ENCODE measurements around the gene TXNRD2. TPM values are rescaled to one million over a fixed set of nuclear protein-coding genes. Genes with fewer than 3 reads are reported as not detected.

Gene TXNRD2
- total RNA-seq, 4 donors from 2014 or later = 12.1 to 28.9 (median 21.6) TPM

- WGBS, 2 donors (ENCODE audit: low coverage in 1 of 2) = 84 to 96% methylated on average over 2 of the region's 2 CpGs
- no peaks in the 10 kb centered on the region for H3K27me3 ChIP-seq
- H3K9me3 ChIP-seq = no peaks in the 10 kb centered on the region
- no peak for TF ChIP-seq POLR2A (IDR thresholded peaks at IDR 0.05)
- TF ChIP-seq, protein P1, sequence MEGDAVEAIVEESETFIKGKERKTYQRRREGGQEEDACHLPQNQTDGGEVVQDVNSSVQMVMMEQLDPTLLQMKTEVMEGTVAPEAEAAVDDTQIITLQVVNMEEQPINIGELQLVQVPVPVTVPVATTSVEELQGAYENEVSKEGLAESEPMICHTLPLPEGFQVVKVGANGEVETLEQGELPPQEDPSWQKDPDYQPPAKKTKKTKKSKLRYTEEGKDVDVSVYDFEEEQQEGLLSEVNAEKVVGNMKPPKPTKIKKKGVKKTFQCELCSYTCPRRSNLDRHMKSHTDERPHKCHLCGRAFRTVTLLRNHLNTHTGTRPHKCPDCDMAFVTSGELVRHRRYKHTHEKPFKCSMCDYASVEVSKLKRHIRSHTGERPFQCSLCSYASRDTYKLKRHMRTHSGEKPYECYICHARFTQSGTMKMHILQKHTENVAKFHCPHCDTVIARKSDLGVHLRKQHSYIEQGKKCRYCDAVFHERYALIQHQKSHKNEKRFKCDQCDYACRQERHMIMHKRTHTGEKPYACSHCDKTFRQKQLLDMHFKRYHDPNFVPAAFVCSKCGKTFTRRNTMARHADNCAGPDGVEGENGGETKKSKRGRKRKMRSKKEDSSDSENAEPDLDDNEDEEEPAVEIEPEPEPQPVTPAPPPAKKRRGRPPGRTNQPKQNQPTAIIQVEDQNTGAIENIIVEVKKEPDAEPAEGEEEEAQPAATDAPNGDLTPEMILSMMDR (IDR thresholded peaks at IDR 0.05) = no peak
- no peak for TF ChIP-seq EP300 (IDR thresholded peaks at IDR 0.05; ENCODE audit: low read depth)
- TF ChIP-seq POLR2AphosphoS5 (IDR thresholded peaks at IDR 0.05) = no peak
- H3K4me1 ChIP-seq = no peaks in the 10 kb centered on the region
- in situ Hi-C loops (cut with MboI; ENCODE audit: low pct_ligation_motif_present in 1 of 4, low pct_unique_long_range_greater_than_20kb in 1 of 4, low sequenced_read_pairs in 3 of 4) = no loop called here
- no peaks in the 10 kb centered on the region for H3K36me3 ChIP-seq
- no peak for DNase-seq
- intact Hi-C loops (cut with DNase I; ENCODE audit: low total_unique reads) = no loop called here
- H3K27ac ChIP-seq = no peak overlapping the region
- H3K4me3 ChIP-seq = no peak overlapping the region
These were observed 113.6 kb downstream of the TXNRD2 start for GRCh38 chr22:19828035-19828401.

DNA sequence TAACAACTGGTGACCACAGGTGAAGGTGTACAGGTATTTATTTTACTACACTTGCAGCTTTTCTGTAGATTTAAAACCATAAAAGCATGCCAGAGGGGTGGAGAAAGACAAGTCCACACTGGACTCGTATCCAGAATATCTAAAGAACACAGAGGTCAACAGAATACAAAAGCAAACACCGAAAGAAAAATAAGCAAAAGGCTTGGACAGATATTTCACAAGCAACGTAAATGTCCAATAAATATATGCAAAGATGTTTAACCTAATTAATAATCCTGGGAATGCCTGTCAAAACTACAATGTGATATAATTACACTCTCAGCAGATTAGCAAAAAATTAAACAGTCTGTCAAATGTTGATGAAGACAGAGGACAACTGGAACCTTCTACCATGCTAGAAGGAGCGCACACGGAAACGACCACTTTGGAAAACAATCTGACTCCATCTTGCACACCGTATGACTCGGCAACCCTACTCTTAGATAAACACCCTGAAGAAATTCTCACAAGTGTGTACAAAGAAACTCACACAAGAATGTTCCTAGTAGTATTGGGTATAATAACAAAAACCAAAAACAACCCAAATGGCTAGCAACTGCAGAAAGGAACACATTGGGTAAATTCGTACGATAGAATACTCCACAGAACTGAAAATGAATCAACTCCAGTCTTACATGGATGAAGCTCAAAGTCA, 114.1 kb downstream of the TXNRD2 start:
- Histone ChIP-seq H3K36me3 (no peaks in the 10 kb centered on the region), H3K4me1 (no peaks in the 10 kb centered on the region), H3K27me3 (no peaks in the 10 kb centered on the region), H3K4me3 (no peak overlapping the region), H3K9me3 (no peaks in the 10 kb centered on the region), H3K27ac (no peak overlapping the region)
- 74 to 80% methylated on average over 7 to 10 of the region's 10 CpGs for WGBS, 2 donors (ENCODE audit: low coverage in 1 of 2)
- TF ChIP-seq, protein P1 (IDR thresholded peaks at IDR 0.05) = no peak
- TF ChIP-seq POLR2A (IDR thresholded peaks at IDR 0.05) (no peak), EP300 (IDR thresholded peaks at IDR 0.05; ENCODE audit: low read depth) (no peak), POLR2AphosphoS5 (IDR thresholded peaks at IDR 0.05) (no peak)
- in situ Hi-C loops (cut with MboI; ENCODE audit: low pct_ligation_motif_present in 1 of 4, low pct_unique_long_range_greater_than_20kb in 1 of 4, low sequenced_read_pairs in 3 of 4) = no loop called here
- intact Hi-C loops (cut with DNase I; ENCODE audit: low total_unique reads) = no loop called here
- no peak for DNase-seq

GRCh38 chr22:19826619-19826950, 115.0 kb downstream of the TXNRD2 start:
- Histone ChIP-seq H3K36me3 (no peaks in the 10 kb centered on the region), H3K27ac (no peak overlapping the region), H3K4me1 (no peaks in the 10 kb centered on the region), H3K9me3 (no peaks in the 10 kb centered on the region), H3K4me3 (no peak overlapping the region), H3K27me3 (no peaks in the 10 kb centered on the region)
- 56 to 60% methylated on average over 1 to 2 of the region's 2 CpGs for WGBS, 2 donors (ENCODE audit: low coverage in 1 of 2)
- in situ Hi-C loops (cut with MboI; ENCODE audit: low pct_ligation_motif_present in 1 of 4, low pct_unique_long_range_greater_than_20kb in 1 of 4, low sequenced_read_pairs in 3 of 4) (no loop called here), intact Hi-C loops (cut with DNase I; ENCODE audit: low total_unique reads) (no loop called here)
- TF ChIP-seq POLR2AphosphoS5 (IDR thresholded peaks at IDR 0.05) (no peak), EP300 (IDR thresholded peaks at IDR 0.05; ENCODE audit: low read depth) (no peak), POLR2A (IDR thresholded peaks at IDR 0.05) (no peak)
- TF ChIP-seq, protein P1 (IDR thresholded peaks at IDR 0.05) = no peak
- DNase-seq = no peak

DNA sequence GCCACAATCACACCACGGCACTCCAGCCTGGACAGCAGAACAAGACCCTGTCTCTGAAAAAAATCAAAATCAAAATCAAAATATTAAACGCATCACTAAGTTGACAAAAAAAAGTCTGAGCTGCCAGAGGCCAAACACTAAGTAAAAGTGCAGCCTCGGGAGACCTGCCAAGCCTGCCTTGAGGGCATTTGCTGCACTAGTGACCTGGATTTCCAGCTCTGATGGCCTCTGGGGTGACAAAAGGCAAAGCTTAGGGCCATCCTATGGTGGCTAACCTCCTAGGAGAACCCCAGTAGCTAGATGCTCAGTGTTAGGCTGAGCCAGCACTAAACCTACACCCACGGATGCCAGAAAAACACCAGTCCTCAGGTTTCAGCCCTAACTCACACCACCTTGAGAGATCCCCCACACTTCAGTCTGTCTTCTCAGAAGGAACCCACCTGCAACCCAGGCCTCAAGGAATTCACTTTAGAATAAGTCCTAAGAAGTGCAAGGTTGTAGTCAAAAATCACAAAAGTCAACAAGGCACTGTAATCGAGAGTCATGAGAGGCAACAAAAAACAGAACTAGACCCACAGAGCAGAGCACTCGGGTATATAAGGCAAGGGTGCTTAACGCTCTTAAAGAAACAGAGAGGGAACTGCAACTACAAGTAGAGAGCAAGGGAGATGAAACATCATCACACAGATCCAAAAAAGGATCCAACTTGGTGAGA, 115.6 kb downstream of the TXNRD2 start:
- no peak for TF ChIP-seq POLR2AphosphoS5 (IDR thresholded peaks at IDR 0.05)
- no peak for TF ChIP-seq POLR2A (IDR thresholded peaks at IDR 0.05)
- TF ChIP-seq, protein P1 (IDR thresholded peaks at IDR 0.05) = no peak
- in situ Hi-C loops (cut with MboI; ENCODE audit: low pct_ligation_motif_present in 1 of 4, low pct_unique_long_range_greater_than_20kb in 1 of 4, low sequenced_read_pairs in 3 of 4) = no loop called here
- no peak overlapping the region for H3K27ac ChIP-seq
- no peaks in the 10 kb centered on the region for H3K36me3 ChIP-seq
- no peaks in the 10 kb centered on the region for H3K4me1 ChIP-seq
- no peak overlapping the region for H3K4me3 ChIP-seq
- 90 to 94% methylated on average over 4 to 7 of the region's 7 CpGs for WGBS, 2 donors (ENCODE audit: low coverage in 1 of 2)
- no peak for DNase-seq
- no peaks in the 10 kb centered on the region for H3K9me3 ChIP-seq
- intact Hi-C loops (cut with DNase I; ENCODE audit: low total_unique reads) = no loop called here
- H3K27me3 ChIP-seq = no peaks in the 10 kb centered on the region

Other genes with a start within 250 kb of the TXNRD2 start
- gene SEPTIN5, start 227.3 kb downstream of the TXNRD2 start, total RNA-seq = 100 to 1,000 TPM in 1 of 4 donors, 1 to 10 TPM in 3; 2.5 to 709 (median 5.4) TPM
- gene GP1BB, start 218.3 kb downstream of the TXNRD2 start, total RNA-seq = 10 to 100 TPM in 1 of 4 donors, 1 to 10 TPM in 2, under 1 TPM in 1; 0.41 to 10.3 (median 1.8) TPM
- gene TBX1, start 181.0 kb downstream of the TXNRD2 start, total RNA-seq = 1 to 10 TPM in 2 of 4 donors, not detected in 2; 1.1 to 1.3 TPM
- gene GNB1L, start 86.9 kb downstream of the TXNRD2 start, total RNA-seq = 1 to 10 TPM in 3 of 4 donors, under 1 TPM in 1; 0.80 to 4.8 (median 2.8) TPM
- 10 to 100 TPM in 1 of 4 donors, 1 to 10 TPM in 3; 7.1 to 16.8 (median 7.8) TPM for gene RTL10, start 86.9 kb downstream of the TXNRD2 start, total RNA-seq
- 100 to 1,000 TPM in 1 of 4 donors, 10 to 100 TPM in 3; 58.5 to 103 (median 85.3) TPM for gene COMT, start within 50 bp of the TXNRD2 start, total RNA-seq
- gene ARVCF, start 75.0 kb upstream of the TXNRD2 start, total RNA-seq = 10 to 100 TPM; 15.3 to 81.6 (median 19.3) TPM
- 100 to 1,000 TPM in 1 of 4 donors, 10 to 100 TPM in 3; 32.9 to 101 (median 50.6) TPM for gene TANGO2, start 79.3 kb upstream of the TXNRD2 start, total RNA-seq
- 100 to 1,000 TPM in 1 of 4 donors, 10 to 100 TPM in 3; 34.3 to 182 (median 64.7) TPM for gene DGCR8, start 138.4 kb upstream of the TXNRD2 start, total RNA-seq
- gene RANBP1, start 174.3 kb upstream of the TXNRD2 start, total RNA-seq = 100 to 1,000 TPM in 3 of 4 donors, 10 to 100 TPM in 1; 45.6 to 128 (median 106) TPM
- 10 to 100 TPM; 38.6 to 77.4 (median 46.5) TPM for gene TRMT2A, start 175.4 kb upstream of the TXNRD2 start, total RNA-seq
- 10 to 100 TPM; 14.7 to 56.5 (median 17.1) TPM for gene ZDHHC8, start 190.0 kb upstream of the TXNRD2 start, total RNA-seq
- under 1 TPM in 1 of 4 donors, not detected in 3; 0.41 TPM for gene CCDC188, start 209.2 kb upstream of the TXNRD2 start, total RNA-seq